Measurements from ENCODE around the gene GAB3. TPM values are rescaled to one million over a fixed set of nuclear protein-coding genes. Genes with fewer than 3 reads are reported as not detected.

The GAB3 gene
- total and polyA plus RNA-seq, 12 donors, result 1.9 to 11.8 (median 5.0) TPM

GRCh38 chrX:154727418-154727817, 23.5 kb downstream of the GAB3 start:
- no peaks in the 10 kb centered on the region for H3K27me3 ChIP-seq
- no peak overlapping the region for H3K4me3 ChIP-seq
- TF ChIP-seq CTCF (IDR thresholded peaks at IDR 0.05) (no peak), POLR2A (IDR thresholded peaks at IDR 0.05) (no peak)
- peak overlapping the region in 2 of 5 donors; percentile 17 to 69 for H3K27ac ChIP-seq
- no peaks in the 10 kb centered on the region for H3K9me3 ChIP-seq (replicated peaks in 1 of 3)
- intact Hi-C loops (cut with DNase I), result no loop called here
- no peaks in the 10 kb centered on the region for H3K36me3 ChIP-seq (replicated peaks in 1 of 2)
- 80 to 87% (median 85%) methylated on average over 1 of the region's 1 CpG for WGBS, 4 donors
- DNase-seq, result no peak
- H3K4me1 ChIP-seq (replicated peaks in 1 of 2), result peaks cover 13 to 39% of the 10 kb centered on the region in 2 donors

- intact Hi-C loops (cut with DNase I), result no loop called here
- peaks cover 6 to 19% of the 10 kb centered on the region in 2 donors for H3K4me1 ChIP-seq (replicated peaks in 1 of 2)
- H3K9me3 ChIP-seq (replicated peaks in 1 of 3), result no peaks in the 10 kb centered on the region
- no peak for DNase-seq
- H3K27me3 ChIP-seq, result no peaks in the 10 kb centered on the region
- H3K36me3 ChIP-seq (replicated peaks in 1 of 2), result no peaks in the 10 kb centered on the region
- WGBS, 4 donors, result 71 to 96% (median 77%) methylated on average over 2 of the region's 2 CpGs
- H3K4me3 ChIP-seq, result no peak overlapping the region
- TF ChIP-seq POLR2A (IDR thresholded peaks at IDR 0.05) (no peak), CTCF (IDR thresholded peaks at IDR 0.05) (peak in 1 of 6 experiments; percentile 15)
- H3K27ac ChIP-seq, result peak overlapping the region in 1 of 5 donors; percentile 14
These were observed 25.7 kb downstream of the GAB3 start for GRCh38 chrX:154724993-154725756.

GRCh38 chrX:154721155-154721554, 29.7 kb downstream of the GAB3 start:
- no peak overlapping the region for H3K27ac ChIP-seq
- H3K36me3 ChIP-seq (replicated peaks in 1 of 2), result no peaks in the 10 kb centered on the region
- H3K4me1 ChIP-seq (replicated peaks in 1 of 2), result peaks cover 0 to 10% of the 10 kb centered on the region in 2 donors
- WGBS, 4 donors, result 87 to 96% (median 93%) methylated on average over 3 of the region's 3 CpGs
- TF ChIP-seq CTCF (IDR thresholded peaks at IDR 0.05) (no peak), POLR2A (IDR thresholded peaks at IDR 0.05) (no peak)
- no peaks in the 10 kb centered on the region for H3K27me3 ChIP-seq
- intact Hi-C loops (cut with DNase I), result no loop called here
- H3K4me3 ChIP-seq, result no peak overlapping the region
- no peaks in the 10 kb centered on the region for H3K9me3 ChIP-seq (replicated peaks in 1 of 3)
- no peak for DNase-seq

- Histone ChIP-seq H3K27ac (peak overlapping the region in 1 of 5 donors; percentile 57), H3K9me3 (replicated peaks in 1 of 3) (no peaks in the 10 kb centered on the region), H3K4me1 (replicated peaks in 1 of 2) (peaks cover 0 to 10% of the 10 kb centered on the region in 2 donors), H3K27me3 (no peaks in the 10 kb centered on the region), H3K36me3 (replicated peaks in 1 of 2) (no peaks in the 10 kb centered on the region), H3K4me3 (no peak overlapping the region)
- WGBS, 4 donors, result 65 to 93% (median 68%) methylated on average over 4 of the region's 4 CpGs
- intact Hi-C loops (cut with DNase I), result no loop called here
- DNase-seq, result no peak
- TF ChIP-seq POLR2A (IDR thresholded peaks at IDR 0.05), result no peak
- TF ChIP-seq CTCF (IDR thresholded peaks at IDR 0.05), result no peak
These were observed 30.8 kb downstream of the GAB3 start for GRCh38 chrX:154720067-154720466.
